A673 (cell line): ENCODE data around the gene IQCN. TPM values are rescaled to one million over a fixed set of nuclear protein-coding genes. Genes with fewer than 3 reads are reported as not detected.
A peak's percentile ranks its signal among the peaks of the same experiment; 100 is the strongest.

ENCODE experiments used
- BruUV-seq: library from RNA; stranded (reverse); fragments of 400-500 nt; replicated peaks from 2 replicates; lab custom pipeline; 2021; lab: Mats Ljungman, UMichigan
- CTCF ChIA-PET: fragments of 300-600 bp; sonication (Branson Sonifier 250); formaldehyde crosslinking; loops from one replicate; lab custom pipeline; 2022; ENCODE audit warnings: antibody characterized with exemption; lab: Charles Lee
- POLR2A ChIA-PET: fragments of 300-600 bp; sonication (Branson Sonifier 250); formaldehyde crosslinking; loops from one replicate; lab custom pipeline; 2022; ENCODE audit warnings: antibody characterized with exemption; ENCODE audit not compliant: low non-redundant PET; lab: Charles Lee
- DNase-seq: peaks from one replicate; pipeline ENCODE4 v3.0.0-alpha.2; 2015; ENCODE audit warnings: low spot score
- H3K27ac ChIP-seq: fragments of 200-600 bp; sonication (generic); 2 replicates; pipeline ENCODE4 v1.5.1; 2016; ENCODE audit warnings: mixed run types, low read depth, mild to moderate bottlenecking, mixed read lengths, antibody characterized with exemption, low read length; ENCODE audit not compliant: poor library complexity, severe bottlenecking
- H3K27me3 ChIP-seq: fragments of 200-600 bp; sonication (generic); replicated peaks from 2 replicates; pipeline ENCODE4 v1.6.1; 2017; ENCODE audit warnings: mixed run types, low read depth, mild to moderate bottlenecking, mixed read lengths, antibody characterized with exemption, low read length; ENCODE audit not compliant: insufficient read depth, poor library complexity
- H3K36me3 ChIP-seq: fragments of 200-600 bp; sonication (generic); 2 replicates; pipeline ENCODE4 v1.6.1; 2016; ENCODE audit warnings: mixed run types, mild to moderate bottlenecking, mixed read lengths, antibody characterized with exemption, low read length; ENCODE audit not compliant: insufficient read depth, poor library complexity, severe bottlenecking
- H3K4me1 ChIP-seq: fragments of 200-600 bp; sonication (generic); 2 replicates; pipeline ENCODE4 v1.6.1; 2017; ENCODE audit warnings: mixed run types, mild to moderate bottlenecking, mixed read lengths, antibody characterized with exemption, low read length; ENCODE audit not compliant: insufficient read depth, poor library complexity, severe bottlenecking
- H3K4me3 ChIP-seq: fragments of 200-600 bp; sonication (generic); 2 replicates; pipeline ENCODE4 v1.5.1; 2016; ENCODE audit warnings: low read depth, mixed run types, mild to moderate bottlenecking, mixed read lengths, low read length; ENCODE audit not compliant: poor library complexity, severe bottlenecking
- H3K9me3 ChIP-seq: fragments of 200-600 bp; sonication (generic); 2 replicates; pipeline ENCODE4 v1.6.1; 2016; ENCODE audit warnings: mixed run types, low read depth, mild to moderate bottlenecking, mixed read lengths, antibody characterized with exemption, low read length; ENCODE audit not compliant: poor library complexity, severe bottlenecking
- EZH2 ChIP-seq: fragments of 200-600 bp; sonication (generic); IDR thresholded peaks from 2 replicates; pipeline ENCODE4 v1.6.1; 2017; ENCODE audit warnings: borderline replicate concordance, low read depth, mild to moderate bottlenecking, mixed read lengths, antibody characterized with exemption, low read length; ENCODE audit not compliant: poor library complexity, severe bottlenecking
- intact Hi-C: fragments of 100-400 bp; cut with micrococcal nuclease; formaldehyde crosslinking; loops from one replicate; pipeline ENCODE4 v1.10.0; 2022; ENCODE audit not compliant: unreplicated experiment
- total RNA-seq: library from RNA; stranded (reverse); gene quantifications from 2 replicates; pipeline ENCODE4 v1.2.3, GENCODE V29; 2021
- TF ChIP-seq, protein P1 (sequence below): fragments of 300-800, 200-600 bp; sonication (generic); conservative IDR thresholded peaks from 2 replicates; pipeline ENCODE4 v1.5.1; 2017; ENCODE audit warnings: low read depth, mild to moderate bottlenecking, antibody characterized with exemption, low read length, moderate library complexity, mixed read lengths

The IQCN gene
- total RNA-seq, 1 experiment from 2014 or later: 10.2 TPM

- DNase-seq: peak; percentile 63
Observed at GRCh38 chr19:18292462-18292809, 18.2 kb upstream of the IQCN start.

DNA sequence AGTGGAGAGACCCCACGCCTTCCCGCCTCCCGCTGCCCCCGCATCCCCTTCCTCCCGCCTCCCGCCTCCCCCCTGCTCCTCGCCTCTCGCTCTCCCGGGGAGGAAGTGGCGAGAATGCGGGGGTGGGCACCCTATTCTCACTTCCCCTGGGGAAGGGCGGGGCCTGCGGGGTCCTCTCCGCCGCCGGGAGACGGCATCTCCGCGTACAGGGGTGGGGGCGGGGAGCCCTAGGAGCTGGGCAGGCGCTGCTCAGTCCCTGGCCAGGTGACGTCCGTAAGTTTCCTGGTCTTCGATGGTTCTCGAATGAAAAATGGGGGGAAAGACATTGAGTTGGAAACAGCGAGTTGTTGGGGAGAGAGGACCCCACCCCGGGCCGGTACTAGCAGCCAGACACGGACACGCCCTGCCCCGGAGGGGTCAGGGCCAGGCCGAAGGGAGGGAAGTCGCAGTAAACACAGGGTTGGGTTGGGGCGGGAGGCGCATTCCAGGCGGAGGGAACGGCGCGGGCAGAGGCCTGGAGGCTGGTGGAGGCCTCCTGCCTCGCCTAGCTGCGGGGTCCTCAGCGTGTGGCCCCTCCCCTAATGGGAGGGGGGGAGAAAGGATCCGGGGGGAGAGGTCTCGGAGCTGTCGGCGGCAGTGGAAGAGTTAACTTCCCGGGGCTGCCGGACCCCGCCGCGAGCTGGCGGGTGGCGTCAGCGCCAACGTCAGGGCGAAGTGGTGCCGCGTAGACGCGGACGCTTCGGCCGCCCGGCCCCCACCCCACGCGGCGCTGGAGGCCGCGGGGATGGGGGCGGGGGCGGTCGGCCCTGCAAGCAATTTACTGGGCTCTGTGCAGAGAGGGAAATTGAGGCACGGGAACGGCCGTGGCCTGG, 17.6 kb upstream of the IQCN start:
- Histone ChIP-seq H3K27me3 (no peaks in the 10 kb centered on the region), H3K4me3 (peak overlapping the region; percentile 64), H3K4me1 (peaks cover 40% of the 10 kb centered on the region), H3K36me3 (no peaks in the 10 kb centered on the region), H3K9me3 (no peaks in the 10 kb centered on the region), H3K27ac (peak overlapping the region; percentile 98)
- no peak for TF ChIP-seq EZH2
- TF ChIP-seq, protein P1, sequence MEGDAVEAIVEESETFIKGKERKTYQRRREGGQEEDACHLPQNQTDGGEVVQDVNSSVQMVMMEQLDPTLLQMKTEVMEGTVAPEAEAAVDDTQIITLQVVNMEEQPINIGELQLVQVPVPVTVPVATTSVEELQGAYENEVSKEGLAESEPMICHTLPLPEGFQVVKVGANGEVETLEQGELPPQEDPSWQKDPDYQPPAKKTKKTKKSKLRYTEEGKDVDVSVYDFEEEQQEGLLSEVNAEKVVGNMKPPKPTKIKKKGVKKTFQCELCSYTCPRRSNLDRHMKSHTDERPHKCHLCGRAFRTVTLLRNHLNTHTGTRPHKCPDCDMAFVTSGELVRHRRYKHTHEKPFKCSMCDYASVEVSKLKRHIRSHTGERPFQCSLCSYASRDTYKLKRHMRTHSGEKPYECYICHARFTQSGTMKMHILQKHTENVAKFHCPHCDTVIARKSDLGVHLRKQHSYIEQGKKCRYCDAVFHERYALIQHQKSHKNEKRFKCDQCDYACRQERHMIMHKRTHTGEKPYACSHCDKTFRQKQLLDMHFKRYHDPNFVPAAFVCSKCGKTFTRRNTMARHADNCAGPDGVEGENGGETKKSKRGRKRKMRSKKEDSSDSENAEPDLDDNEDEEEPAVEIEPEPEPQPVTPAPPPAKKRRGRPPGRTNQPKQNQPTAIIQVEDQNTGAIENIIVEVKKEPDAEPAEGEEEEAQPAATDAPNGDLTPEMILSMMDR: no peak
- peak; percentile 88 for DNase-seq
- CTCF ChIA-PET: interaction anchor here (0.6 to 2.4 kb wide), 4 partner anchors 12 to 706 kb away, joined by 3 to 16 read pairs (median 6); no protein-coding TSS in a partner anchor
- intact Hi-C loops: no loop called here
- no TSS peak for BruUV-seq
- POLR2A ChIA-PET: interaction anchor here (2.1 kb wide), 1 partner anchor 11 kb away, joined by 88 read pairs; the partner anchor contains the start of gene JUND

More at GRCh38 chr19:18292462-18292809, 18.2 kb upstream of the IQCN start:
- H3K36me3 ChIP-seq: no peaks in the 10 kb centered on the region
- intact Hi-C loops: no loop called here
- POLR2A ChIA-PET: interaction anchor here (2.1 kb wide), 1 partner anchor 12 kb away, joined by 88 read pairs; the partner anchor contains the start of gene JUND
- H3K27me3 ChIP-seq: no peaks in the 10 kb centered on the region
- BruUV-seq: no TSS peak
- H3K27ac ChIP-seq: peak overlapping the region; percentile 98
- peaks cover 38% of the 10 kb centered on the region for H3K4me1 ChIP-seq
- CTCF ChIA-PET: interaction anchor here (0.6 to 2.4 kb wide), 6 partner anchors 13 to 705 kb away, joined by 3 to 16 read pairs (median 6); no protein-coding TSS in a partner anchor
- no peaks in the 10 kb centered on the region for H3K9me3 ChIP-seq
- TF ChIP-seq, protein P1: no peak
- no peak for TF ChIP-seq EZH2
- peak overlapping the region; percentile 64 for H3K4me3 ChIP-seq

GRCh38 chr19:18291019-18291524, 16.8 kb upstream of the IQCN start:
- intact Hi-C loops: no loop called here
- no peaks in the 10 kb centered on the region for H3K36me3 ChIP-seq
- ChIA-PET CTCF (no interaction called here), POLR2A (interaction anchor here (2.1 kb wide), 1 partner anchor 10 kb away, joined by 88 read pairs; the partner anchor contains the start of gene JUND)
- no peaks in the 10 kb centered on the region for H3K27me3 ChIP-seq
- no peak for DNase-seq
- H3K4me3 ChIP-seq: peak overlapping the region; percentile 64
- H3K9me3 ChIP-seq: no peaks in the 10 kb centered on the region
- H3K27ac ChIP-seq: peak overlapping the region; percentile 98
- TF ChIP-seq, protein P1: no peak
- TF ChIP-seq EZH2: no peak
- BruUV-seq: TSS peak; percentile 59
- peaks cover 40% of the 10 kb centered on the region for H3K4me1 ChIP-seq
